Peyer's patch (tissue), 4 donors: Measurements from ENCODE around the gene WASF3. TPM values are rescaled to one million over a fixed set of nuclear protein-coding genes. Genes with fewer than 3 reads are reported as not detected.

Source experiments
- DNase-seq, 3 donors: peaks; one replicate each; pipeline ENCODE4 v3.0.0-alpha.2; 2017 to 2019
- H3K27ac ChIP-seq, 4 donors: fragments of 200-600 bp; sonication (generic); one replicate each; pipeline ENCODE4 v1.5.1; 2016 to 2019
- H3K27me3 ChIP-seq, 2 donors: fragments of 200-600 bp; sonication (generic); one replicate each; pipeline ENCODE4 v1.5.1; 2019
- H3K36me3 ChIP-seq, 3 donors: fragments of 200-600 bp; sonication (generic); one replicate each; pipeline ENCODE4 v1.5.1; 2016 to 2019
- H3K4me1 ChIP-seq, 4 donors: fragments of 200-600 bp; sonication (generic); one replicate each; pipeline ENCODE4 v1.5.1; 2016 to 2019
- H3K4me3 ChIP-seq, 4 donors: fragments of 200-600 bp; sonication (generic); 1 replicate in 3 of 4; 2 replicates in 1 of 4; pipeline ENCODE4 v1.5.1; 2016 to 2019; ENCODE audit warnings: mild to moderate bottlenecking in 1 of 4
- H3K9me3 ChIP-seq, 4 donors: fragments of 200-600 bp; sonication (generic); one replicate each; pipeline ENCODE4 v1.5.1; 2016 to 2019; ENCODE audit warnings: mild to moderate bottlenecking in 1 of 4
- POLR2A ChIP-seq, 2 donors: fragments of 450-650 bp; IDR thresholded peaks; one replicate each; pipeline ENCODE4 v1.5.1; 2017; ENCODE audit warnings: antibody characterized with exemption in 2 of 2, mild to moderate bottlenecking in 2 of 2, moderate library complexity in 2 of 2
- total RNA-seq, 4 donors: library from RNA; depleted of rRNA; stranded (reverse); fragments of >200 nt; gene quantifications; one replicate each; pipeline ENCODE4 v1.1.0, GENCODE V29; 2016
- TF ChIP-seq, protein P1 (sequence below), 6 experiments: fragments of 450-650 bp in 4 of 6; fragments of 200-600 bp in 2 of 6; sonication (generic) in 1 of 6; IDR thresholded peaks; one replicate each; pipeline ENCODE4 v1.5.1; 2017 to 2019; ENCODE audit warnings: antibody characterized with exemption in 6 of 6, mild to moderate bottlenecking in 3 of 6, moderate library complexity in 1 of 6

The WASF3 gene
- total RNA-seq, 4 donors from 2014 or later: 1.1 to 23.9 (median 2.7) TPM

- Histone ChIP-seq H3K4me1 (no peaks in the 10 kb centered on the region), H3K36me3 (no peaks in the 10 kb centered on the region), H3K27ac (no peak overlapping the region), H3K4me3 (no peak overlapping the region), H3K9me3 (no peaks in the 10 kb centered on the region), H3K27me3 (no peaks in the 10 kb centered on the region)
- no peak for DNase-seq
- no peak for TF ChIP-seq POLR2A (IDR thresholded peaks at IDR 0.05)
Measured at GRCh38 chr13:26693749-26694463, 136.4 kb downstream of the WASF3 start.

DNA sequence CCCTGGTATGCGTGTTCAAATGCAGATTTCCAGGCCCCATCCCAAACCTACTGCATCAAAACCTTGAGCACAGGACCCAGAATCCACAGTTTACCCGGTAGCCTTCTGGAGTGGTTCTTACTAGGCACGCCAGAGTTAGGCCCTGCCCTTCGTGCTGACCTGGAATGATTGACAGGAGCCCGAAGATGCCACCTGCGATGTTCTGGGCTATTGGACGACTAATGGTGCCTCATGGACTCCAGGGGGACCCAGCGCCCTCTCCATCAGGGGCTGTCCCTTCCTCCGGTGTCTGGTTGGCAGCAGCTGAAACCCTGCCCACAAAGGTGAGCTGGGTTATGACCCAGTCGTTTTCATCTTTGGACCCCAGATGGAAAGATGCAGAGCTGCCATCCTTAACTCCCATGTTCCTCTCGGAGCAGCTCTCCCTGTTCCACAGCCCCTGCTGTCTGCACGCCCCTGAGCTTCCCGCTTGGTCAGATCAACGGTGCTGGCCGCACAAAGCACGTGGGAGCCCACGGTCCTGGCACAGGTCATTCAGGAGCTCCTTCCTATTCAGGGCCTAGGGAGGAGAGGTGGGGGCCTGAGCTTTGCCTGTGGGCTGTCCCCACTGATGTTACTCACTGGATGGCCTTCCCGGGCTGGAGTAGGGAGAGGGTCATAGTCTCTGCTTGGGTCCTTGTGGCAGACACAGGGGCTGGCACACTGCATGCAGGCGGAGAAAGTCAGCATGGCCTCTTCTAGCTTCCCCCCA lies 137.3 kb downstream of the WASF3 start:
- no peak for DNase-seq
- TF ChIP-seq, protein P1, sequence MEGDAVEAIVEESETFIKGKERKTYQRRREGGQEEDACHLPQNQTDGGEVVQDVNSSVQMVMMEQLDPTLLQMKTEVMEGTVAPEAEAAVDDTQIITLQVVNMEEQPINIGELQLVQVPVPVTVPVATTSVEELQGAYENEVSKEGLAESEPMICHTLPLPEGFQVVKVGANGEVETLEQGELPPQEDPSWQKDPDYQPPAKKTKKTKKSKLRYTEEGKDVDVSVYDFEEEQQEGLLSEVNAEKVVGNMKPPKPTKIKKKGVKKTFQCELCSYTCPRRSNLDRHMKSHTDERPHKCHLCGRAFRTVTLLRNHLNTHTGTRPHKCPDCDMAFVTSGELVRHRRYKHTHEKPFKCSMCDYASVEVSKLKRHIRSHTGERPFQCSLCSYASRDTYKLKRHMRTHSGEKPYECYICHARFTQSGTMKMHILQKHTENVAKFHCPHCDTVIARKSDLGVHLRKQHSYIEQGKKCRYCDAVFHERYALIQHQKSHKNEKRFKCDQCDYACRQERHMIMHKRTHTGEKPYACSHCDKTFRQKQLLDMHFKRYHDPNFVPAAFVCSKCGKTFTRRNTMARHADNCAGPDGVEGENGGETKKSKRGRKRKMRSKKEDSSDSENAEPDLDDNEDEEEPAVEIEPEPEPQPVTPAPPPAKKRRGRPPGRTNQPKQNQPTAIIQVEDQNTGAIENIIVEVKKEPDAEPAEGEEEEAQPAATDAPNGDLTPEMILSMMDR (IDR thresholded peaks at IDR 0.05): no peak
- no peak overlapping the region for H3K27ac ChIP-seq
- no peaks in the 10 kb centered on the region for H3K9me3 ChIP-seq
- H3K36me3 ChIP-seq: no peaks in the 10 kb centered on the region
- no peaks in the 10 kb centered on the region for H3K4me1 ChIP-seq
- no peak overlapping the region for H3K4me3 ChIP-seq
- H3K27me3 ChIP-seq: no peaks in the 10 kb centered on the region

DNA sequence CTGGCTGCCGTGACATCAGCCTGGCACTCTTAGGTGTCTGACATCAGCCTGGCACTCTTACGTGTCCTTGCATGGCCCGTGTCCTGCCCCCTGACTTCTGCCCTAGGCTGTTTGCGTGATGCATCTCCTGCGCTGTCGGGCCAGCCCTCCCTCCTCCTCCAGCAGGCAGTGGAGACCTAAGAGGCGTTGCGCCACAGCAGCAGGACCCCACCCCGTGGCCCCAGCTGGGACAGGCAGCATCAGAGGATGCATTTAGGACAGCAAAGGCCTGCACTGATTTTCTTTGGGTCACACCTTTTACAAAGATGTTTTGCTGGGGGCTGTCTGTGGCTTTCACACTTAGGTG lies 137.8 kb downstream of the WASF3 start:
- no peaks in the 10 kb centered on the region for H3K36me3 ChIP-seq
- H3K4me3 ChIP-seq: no peak overlapping the region
- H3K27ac ChIP-seq: no peak overlapping the region
- no peaks in the 10 kb centered on the region for H3K27me3 ChIP-seq
- no peak for DNase-seq
- no peaks in the 10 kb centered on the region for H3K4me1 ChIP-seq
- H3K9me3 ChIP-seq: no peaks in the 10 kb centered on the region
- no peak for TF ChIP-seq POLR2A (IDR thresholded peaks at IDR 0.05)
- TF ChIP-seq, protein P1 (IDR thresholded peaks at IDR 0.05): no peak

DNA sequence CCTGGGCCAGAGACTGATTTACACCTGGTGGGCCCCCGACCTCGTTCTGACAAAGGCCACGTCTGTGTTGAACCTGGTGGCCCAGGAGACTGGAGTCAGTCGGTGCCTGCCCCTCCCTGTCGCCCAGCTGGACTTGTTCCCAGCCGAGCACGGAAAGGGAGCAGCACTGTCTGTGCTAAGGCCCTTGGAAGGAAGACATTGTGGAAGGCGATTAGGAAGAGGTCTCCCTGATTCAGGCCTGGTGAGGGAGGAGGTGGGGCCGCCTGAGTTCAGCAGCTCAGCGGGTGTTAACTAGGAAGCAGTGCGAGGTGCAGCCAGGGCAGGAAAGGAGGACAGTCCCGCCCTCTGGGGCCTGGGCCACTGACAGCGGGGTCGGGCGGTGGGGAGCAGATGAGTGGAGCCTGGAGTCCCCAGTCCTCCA lies 138.4 kb downstream of the WASF3 start:
- Histone ChIP-seq H3K9me3 (no peaks in the 10 kb centered on the region), H3K4me1 (no peaks in the 10 kb centered on the region), H3K27me3 (no peaks in the 10 kb centered on the region), H3K36me3 (no peaks in the 10 kb centered on the region), H3K4me3 (no peak overlapping the region), H3K27ac (no peak overlapping the region)
- DNase-seq: no peak
- TF ChIP-seq, protein P1 (IDR thresholded peaks at IDR 0.05): no peak
- no peak for TF ChIP-seq POLR2A (IDR thresholded peaks at IDR 0.05)

DNA sequence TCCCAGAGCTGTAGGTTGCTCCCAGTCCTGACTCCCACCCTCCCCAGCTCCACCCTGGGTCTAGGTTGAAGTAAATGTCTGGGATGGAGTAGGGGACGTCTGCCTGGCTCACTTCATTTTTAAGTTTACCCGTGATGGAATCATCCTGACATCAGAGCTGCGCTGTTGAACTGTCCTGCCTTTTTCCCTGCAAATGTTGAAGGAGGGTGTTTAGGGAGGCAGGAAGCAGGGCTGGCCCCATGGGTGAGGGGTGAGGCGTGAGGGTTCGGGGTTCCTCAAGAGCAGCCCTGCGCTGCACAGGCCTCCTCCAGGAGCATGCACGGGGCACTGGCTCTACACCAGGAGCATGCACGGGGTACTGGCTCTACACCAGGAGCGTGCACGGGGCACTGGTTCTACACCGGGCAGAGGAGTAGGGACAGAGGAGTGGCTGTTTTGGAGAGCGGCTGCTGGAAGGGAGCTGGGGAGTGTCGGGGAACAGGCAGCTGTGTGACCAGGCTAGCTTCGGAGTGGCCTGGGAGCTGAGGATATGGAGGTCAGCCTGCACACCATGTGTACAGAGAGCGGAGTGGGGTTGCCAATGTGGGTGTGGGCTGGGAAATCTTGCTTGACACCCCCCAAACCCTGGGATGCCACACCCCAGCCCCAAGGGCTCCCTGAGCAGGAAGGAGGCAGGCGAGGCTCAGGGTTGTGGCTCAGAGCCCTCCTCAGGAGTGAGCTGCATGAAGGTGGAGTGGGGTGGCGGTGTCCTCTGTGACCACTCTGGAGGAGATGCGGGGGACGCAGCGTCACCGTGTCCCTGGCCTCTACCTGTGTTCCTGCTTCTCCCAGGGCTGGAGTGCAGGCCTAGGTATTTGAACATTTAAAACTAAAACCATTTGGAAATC lies 139.8 kb downstream of the WASF3 start:
- Histone ChIP-seq H3K27me3 (no peaks in the 10 kb centered on the region), H3K27ac (no peak overlapping the region), H3K9me3 (no peaks in the 10 kb centered on the region), H3K4me1 (no peaks in the 10 kb centered on the region), H3K36me3 (no peaks in the 10 kb centered on the region), H3K4me3 (no peak overlapping the region)
- no peak for DNase-seq
- TF ChIP-seq POLR2A (IDR thresholded peaks at IDR 0.05): no peak
- TF ChIP-seq, protein P1 (IDR thresholded peaks at IDR 0.05): no peak
